ENCODE results near the gene NAGK.

- no peak for TF ChIP-seq CTCF (IDR thresholded peaks at IDR 0.05)
- no peak for TF ChIP-seq EZH2 (IDR thresholded peaks at IDR 0.05; ENCODE audit: borderline replicate concordance, insufficient read depth, low read depth, low read length, poor library complexity, severe bottlenecking)
These were observed 45.4 kb downstream of the NAGK start for GRCh38 chr2:71113843-71114242.
